ENCODE results near the gene RHEBL1.
"Not testable (repeated sequence)": the region's sequence is repeated elsewhere in the genome, so short reads cannot be mapped to it uniquely, and the experiment has no call there.

Gene RHEBL1

GRCh38 chr12:49089821-49090773, 20.3 kb upstream of the RHEBL1 start:
- DNase-seq (ENCODE audit: low spot score), result no peak

- no peak for DNase-seq (ENCODE audit: low spot score)
Observed at GRCh38 chr12:49088932-49089330, 19.2 kb upstream of the RHEBL1 start.

- DNase-seq (ENCODE audit: low spot score), result peak; percentile 95
Observed at GRCh38 chr12:49088150-49088931, 18.6 kb upstream of the RHEBL1 start.

GRCh38 chr12:49086116-49086515, 16.3 kb upstream of the RHEBL1 start:
- no peak for DNase-seq (ENCODE audit: low spot score)

GRCh38 chr12:49084438-49084837, 14.7 kb upstream of the RHEBL1 start:
- DNase-seq (ENCODE audit: low spot score), result no peak

- DNase-seq (ENCODE audit: low spot score), result no peak
Observed at GRCh38 chr12:49079793-49080192, 10.0 kb upstream of the RHEBL1 start.

GRCh38 chr12:49070971-49071370, 1.2 kb upstream of the RHEBL1 start:
- DNase-seq (ENCODE audit: low spot score), result no peak

GRCh38 chr12:49068879-49069506, 786 bp downstream of the RHEBL1 start:
- DNase-seq (ENCODE audit: low spot score), result no peak

GRCh38 chr12:49066120-49066519, 3.7 kb downstream of the RHEBL1 start:
- DNase-seq (ENCODE audit: low spot score), result no peak

GRCh38 chr12:49064767-49065152, 5.0 kb downstream of the RHEBL1 start:
- DNase-seq (ENCODE audit: low spot score), result no peak

- DNase-seq (ENCODE audit: low spot score), result not testable (repeated sequence)
Observed at GRCh38 chr12:49061916-49062315, 7.9 kb downstream of the RHEBL1 start.

- DNase-seq (ENCODE audit: low spot score), result no peak
Observed at GRCh38 chr12:49061157-49061650, 8.6 kb downstream of the RHEBL1 start.

- DNase-seq (ENCODE audit: low spot score), result peak; percentile 94
Observed at GRCh38 chr12:49060237-49061156, 9.3 kb downstream of the RHEBL1 start, which contains the start of gene KMT2D. KMT2D (minus strand) TSS chr12:49060794; CDS start chr12:49055324, 5,470 bp downstream.

GRCh38 chr12:49059299-49060171, 10.2 kb downstream of the RHEBL1 start:
- DNase-seq (ENCODE audit: low spot score), result peak; percentile 80

GRCh38 chr12:49059045-49059298, 10.8 kb downstream of the RHEBL1 start:
- no peak for DNase-seq (ENCODE audit: low spot score)

- DNase-seq (ENCODE audit: low spot score), result peak; percentile 36
Observed at GRCh38 chr12:49058366-49059044, 11.3 kb downstream of the RHEBL1 start.

GRCh38 chr12:49057888-49058287, 11.9 kb downstream of the RHEBL1 start:
- peak; percentile 29 for DNase-seq (ENCODE audit: low spot score)

- peak; percentile 73 for DNase-seq (ENCODE audit: low spot score)
Observed at GRCh38 chr12:49055978-49056754, 13.6 kb downstream of the RHEBL1 start.

GRCh38 chr12:49055092-49055491, 14.7 kb downstream of the RHEBL1 start:
- DNase-seq (ENCODE audit: low spot score), result no peak
